ENCODE measurements around the gene ERICH3. TPM values are rescaled to one million over a fixed set of nuclear protein-coding genes. Genes with fewer than 3 reads are reported as not detected.
A peak's percentile ranks its signal among the peaks of the same experiment; 100 is the strongest.

Gene ERICH3, protein sequence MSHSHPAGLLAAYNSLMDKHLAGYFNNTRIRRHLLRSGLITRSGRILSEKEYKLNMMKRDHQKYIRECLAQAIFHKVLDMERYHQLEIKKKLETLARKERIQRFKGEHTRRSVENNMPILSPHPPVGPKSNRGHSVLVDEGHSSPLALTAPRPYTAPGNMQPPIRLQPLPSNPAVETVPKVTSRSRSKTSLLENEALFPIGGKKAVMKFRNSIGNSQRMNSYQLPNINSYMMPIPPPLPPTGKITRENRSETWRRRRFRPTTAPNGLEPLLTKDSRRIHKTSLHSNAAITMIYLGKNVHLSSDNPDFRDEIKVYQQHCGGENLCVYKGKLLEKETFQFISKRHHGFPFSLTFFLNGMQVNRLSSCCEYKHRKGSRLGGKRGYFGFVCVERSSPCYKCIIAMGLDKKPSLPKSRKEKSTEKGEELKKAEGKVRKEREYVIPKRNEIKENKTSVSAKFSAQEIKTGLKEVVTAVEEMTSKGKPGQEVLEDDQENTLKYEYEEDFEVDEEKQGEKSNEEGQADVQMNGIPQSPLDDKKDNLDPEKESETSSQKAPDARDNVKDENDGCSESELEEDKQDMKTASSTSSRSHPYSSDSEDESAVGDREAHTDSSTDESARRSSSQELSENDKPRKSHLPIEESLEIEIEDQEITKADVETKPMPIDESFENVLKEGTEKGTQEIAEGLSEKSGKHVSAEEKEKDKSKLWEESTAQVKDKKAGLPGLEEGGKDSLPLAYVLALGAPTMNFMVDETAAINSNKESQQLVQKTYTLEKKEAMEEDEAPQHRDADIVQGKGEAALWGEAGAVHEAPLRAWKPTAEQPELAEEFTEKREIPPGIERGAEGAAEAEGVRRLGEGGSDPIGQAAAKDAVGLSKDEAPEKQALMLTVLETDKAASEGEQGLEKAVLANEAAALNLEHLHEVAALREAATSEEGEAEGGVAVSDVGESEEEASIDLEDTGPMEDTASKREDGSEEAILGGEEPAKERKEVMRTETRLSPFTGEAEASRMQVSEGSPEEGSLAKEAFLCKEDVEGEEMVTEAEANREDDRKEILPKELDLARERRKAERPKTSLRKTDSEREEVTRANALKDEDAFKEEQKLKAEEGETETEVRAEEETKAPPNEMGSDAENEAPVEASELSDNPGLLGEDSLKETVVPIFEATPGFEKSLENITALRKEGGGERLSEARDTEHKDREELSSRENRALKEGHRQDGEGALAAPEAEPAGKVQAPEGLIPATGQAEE (N-terminal part only)
- not detected for polyA plus RNA-seq (2013, experiment 1 of 2; ENCODE audit: insufficient read length)
- polyA plus RNA-seq (2013, experiment 2 of 2; ENCODE audit: insufficient read length) = not detected

DNA sequence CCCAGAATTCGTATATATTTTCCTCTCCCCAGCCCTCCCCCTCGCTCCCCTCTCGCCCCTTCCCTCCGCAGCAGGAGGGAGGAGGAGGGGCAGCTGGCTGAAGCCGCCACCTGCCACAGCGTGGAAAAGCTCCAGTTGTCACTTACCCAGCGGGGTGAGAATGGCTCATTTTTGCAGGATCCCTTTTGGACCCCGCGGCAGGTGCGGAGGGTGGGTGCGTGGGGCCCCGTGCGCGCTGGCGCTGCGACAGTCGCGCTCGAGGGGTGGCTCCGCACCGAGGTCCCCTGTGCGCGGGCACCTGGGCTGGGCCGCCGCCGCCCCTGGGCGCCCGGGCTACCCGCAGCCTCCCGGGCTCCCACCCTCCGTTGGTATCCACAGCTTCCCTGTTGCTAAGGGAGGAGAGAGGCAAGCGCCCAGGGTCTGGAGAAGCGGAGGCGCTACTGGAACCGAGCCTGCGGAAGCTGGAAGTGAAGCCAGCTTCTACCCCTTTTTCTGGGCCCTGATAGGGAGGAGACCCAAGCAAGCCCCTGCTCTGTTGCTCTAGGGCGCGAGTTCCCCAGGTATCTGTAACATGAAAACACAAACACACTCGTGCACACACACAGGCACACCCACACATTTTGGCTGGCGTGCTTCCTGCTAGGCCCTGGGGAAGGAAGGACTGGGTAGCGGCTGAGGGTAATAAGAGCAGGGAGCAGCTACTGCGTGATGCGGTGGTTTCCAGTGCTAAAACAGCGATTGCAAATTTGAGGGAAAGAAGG lies at the start of gene ERICH3:
Gene ERICH3, minus strand, starts transcription at position 442 of the 761 bp plus-strand sequence. Its CDS starts 273 bp downstream, at position 169.
- DNase-seq = no peak

DNA sequence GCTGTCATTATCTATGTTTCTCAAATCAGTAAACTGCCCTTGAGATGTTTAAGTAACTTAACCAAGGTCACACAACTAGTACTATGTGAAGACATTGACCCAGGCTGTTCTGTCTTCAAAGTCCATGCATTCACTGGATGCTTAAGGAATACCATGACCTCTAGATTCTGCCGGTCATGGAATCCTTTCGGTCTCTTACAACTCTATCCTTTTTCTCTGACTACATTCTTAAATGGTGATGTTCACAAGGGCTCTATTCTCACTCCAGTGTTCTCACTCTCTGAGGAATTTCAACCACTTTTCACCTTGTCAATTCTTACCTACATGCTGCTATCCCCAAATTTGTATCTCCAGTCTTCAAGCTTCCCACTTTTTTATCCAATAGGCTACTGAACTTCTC lies 44.0 kb upstream of the ERICH3 start:
- DNase-seq = no peak

DNA sequence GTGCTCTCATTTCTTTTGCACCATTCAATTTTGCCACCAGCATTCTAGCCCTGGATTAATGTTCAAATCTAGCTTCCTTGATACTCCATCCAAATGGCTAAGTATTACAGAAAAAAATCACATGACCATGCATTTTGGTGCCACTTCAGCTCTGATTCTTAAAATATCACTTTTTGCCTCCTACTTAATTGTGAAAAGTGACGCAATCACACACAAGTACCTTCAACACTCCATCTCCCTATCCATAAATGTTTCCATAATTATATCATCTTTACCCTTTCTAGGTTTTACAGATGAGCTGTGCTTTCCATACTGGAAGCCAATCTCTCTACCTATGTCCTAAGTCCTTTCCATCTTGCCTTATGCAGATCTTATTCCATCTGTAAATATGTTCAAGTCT lies 43.2 kb upstream of the ERICH3 start:
- no peak for DNase-seq

DNA sequence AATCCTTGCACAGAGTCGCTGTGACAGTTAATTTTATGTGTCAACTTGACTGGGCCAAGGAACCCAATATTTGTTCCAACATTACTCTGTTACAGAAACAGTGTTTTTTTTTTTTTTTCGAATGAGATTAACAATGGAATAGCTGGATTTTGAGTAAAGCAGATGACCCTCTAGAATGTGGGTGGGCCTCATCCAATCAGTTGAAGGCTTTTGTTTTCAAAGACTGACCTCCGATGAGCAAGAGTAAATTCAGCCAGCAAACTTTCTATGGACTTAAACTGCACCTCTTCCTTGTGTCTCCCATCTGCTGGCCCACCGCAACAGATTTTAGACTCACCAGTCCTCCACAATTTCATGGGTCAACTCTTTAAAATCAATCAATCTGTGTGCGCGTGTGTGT lies 42.2 kb upstream of the ERICH3 start:
- DNase-seq = no peak

DNA sequence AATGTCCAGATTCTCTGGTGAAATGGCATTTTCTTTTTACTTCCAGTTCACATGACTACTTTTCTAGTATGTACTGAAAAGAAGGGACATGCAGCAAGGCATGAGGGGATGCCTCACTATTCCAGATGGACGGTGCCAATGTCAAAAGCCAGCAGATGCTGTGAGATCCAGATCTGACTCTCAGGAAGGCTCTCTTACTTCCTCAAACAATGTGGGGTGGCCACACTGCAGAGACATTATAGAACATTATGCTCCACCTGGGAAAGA lies 41.6 kb upstream of the ERICH3 start:
- DNase-seq = no peak

DNA sequence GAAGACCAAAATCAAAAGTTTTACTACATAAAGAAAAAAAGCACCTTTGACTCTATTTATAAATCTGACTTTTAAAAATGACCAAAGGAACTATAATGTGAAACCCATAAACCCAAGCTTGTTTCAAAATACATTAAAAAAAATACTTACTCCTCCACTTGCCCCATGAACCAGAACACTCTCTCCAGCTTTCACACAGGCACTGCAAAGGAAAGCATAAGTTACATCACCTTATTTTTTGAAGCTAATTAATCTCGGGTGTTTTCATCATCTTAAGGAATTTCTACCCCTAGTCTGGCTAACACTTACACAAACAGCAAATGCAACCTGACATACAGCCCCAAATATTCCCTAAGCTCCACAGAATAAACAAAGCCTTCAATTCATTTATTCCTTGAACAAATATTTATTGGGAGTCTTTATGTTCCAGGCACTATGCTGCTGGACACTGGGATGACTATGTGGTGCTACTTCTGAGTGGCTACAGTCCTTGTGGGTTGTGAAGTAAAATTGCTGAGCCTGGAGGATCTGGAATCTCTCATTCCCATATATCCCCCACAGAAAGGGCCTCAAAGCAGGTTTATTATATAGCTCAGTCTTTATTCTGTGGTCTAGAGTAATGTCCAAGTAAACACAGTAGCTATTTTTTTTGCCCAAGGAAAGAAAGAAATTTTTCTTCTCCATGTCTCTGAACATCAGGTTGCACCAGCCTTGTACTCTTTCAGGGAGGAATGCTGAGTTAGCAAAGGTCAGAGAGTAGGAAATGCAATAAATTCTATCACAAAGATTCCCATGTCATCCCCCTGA lies 41.0 kb upstream of the ERICH3 start:
- DNase-seq = no peak

DNA sequence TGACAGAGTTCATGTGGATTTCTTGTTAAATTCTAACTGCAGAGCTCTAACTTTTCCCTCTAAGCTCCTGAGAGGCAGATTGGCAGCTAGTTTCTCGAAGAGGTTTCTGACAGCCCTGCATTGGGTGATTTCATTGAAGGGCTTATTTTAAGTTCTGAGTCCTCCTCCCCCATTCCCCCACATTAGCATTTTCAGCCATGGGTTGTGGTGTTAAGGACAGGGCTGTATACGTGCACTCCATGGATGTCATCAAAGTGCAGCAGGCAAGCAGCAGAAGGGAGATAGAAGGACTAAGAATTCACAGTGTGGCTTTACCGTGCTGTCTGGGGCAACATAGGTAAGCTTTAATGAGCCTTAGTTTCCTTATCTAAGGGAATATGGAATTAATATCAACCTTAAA lies 40.3 kb upstream of the ERICH3 start:
- no peak for DNase-seq

DNA sequence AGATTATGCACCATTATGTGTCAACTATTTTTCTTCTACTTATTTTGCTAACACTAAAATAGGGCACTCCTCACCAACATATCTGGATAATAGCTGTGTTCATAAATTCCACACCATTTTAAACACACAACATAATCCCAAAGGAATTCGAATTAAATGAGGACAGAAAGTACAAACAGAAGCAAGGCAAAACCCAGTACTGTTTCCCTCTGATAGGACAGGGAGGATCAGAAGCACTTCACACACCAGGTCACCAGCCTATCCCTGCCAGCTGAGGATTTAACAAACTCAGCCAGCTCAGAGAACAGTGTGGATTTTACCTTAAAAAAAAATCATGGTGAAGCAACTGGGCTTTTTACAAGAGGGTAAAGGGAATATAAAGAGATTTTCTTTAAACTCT lies 39.3 kb upstream of the ERICH3 start:
- DNase-seq = no peak

DNA sequence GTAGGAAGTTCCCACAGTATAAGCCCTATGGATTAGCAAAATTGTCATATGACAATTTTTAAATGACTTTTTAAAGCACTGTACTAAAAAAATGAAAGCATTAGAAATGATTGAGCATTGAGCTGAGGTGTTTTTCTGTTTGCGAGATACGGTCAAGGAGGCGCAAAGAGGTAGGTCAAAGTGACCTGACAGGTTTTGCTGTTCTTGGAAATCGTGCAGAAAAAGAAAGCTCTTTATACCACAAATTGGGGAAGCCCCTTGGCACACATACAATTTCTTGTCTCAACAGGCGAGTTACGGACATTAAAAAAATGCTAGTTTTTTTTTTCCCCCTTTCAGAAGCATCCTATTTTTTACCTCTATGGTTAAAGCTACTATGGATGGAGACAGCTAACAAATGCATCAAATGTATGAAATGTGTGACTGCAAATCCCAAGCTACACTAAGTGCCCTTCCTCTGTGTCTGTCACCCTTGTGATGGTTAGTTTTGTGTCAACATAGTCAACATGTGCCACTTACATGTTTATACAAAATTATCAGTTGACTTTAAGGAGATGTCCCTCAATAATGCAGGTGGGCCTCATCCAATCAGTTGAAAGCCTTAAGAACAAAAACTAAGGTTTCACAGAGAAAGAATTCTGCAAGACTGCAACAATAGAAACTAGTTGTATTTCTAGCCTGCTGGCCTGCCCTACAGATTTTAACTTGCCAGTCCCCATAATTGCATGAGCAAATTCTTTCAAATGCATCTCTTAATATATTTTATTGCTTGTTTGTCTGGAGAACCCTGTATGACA lies 30.0 kb upstream of the ERICH3 start:
- no peak for DNase-seq

DNA sequence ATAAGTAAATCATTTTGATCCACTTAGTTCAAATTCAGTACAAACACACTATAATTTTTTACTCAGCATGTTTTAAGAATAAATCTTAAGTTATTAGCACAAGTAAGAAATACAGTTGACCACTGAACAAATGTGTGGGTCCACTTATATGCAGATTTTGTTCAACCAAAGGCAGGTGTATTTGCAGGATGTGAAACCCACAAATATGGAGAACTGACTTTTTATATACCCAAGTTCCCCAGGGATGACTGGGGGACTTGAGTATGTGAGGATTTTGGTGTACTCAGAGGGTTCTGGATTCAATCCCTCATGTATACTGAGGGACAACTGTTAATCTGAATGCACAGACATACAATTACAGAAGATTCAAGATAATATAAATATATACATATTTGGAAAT lies 25.7 kb upstream of the ERICH3 start:
- no peak for DNase-seq

DNA sequence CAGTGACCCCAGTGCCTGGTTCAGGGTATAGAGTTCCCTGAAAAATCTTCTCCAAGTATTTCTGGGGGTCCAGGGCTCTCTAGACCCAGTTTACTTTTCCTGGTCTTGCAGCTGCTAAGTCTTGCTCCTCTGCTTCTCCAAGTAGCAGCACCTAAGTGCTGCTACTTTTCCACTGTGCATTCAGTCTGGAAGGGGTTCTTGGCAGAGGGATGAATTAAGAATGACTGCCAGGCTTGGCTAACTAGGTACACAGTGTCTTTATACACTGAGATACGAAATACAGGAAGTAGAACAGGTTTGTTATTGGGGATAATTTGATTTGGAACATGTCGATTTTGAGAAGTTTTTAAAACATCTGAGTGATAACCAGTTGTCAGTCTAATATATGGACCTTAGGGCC lies 24.2 kb upstream of the ERICH3 start:
- no peak for DNase-seq

DNA sequence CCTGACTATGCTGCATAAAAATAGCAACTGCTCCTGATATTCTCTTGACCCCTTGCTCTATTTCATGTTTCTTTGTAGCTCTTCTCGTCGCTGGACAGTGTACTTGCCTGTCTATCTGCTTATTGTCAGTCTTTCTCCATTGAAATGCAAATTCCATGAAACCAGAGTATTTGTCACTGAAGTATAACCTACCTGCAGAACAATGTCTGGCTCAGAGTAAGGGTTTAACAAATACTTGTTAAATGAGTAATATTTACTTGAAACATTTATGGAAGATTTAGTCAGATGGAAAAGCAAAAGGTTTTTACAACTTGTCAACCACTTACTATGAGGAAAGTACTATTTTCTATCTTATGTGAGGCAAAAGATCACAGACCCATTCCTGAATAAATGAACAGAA lies 19.9 kb upstream of the ERICH3 start:
- no peak for DNase-seq

DNA sequence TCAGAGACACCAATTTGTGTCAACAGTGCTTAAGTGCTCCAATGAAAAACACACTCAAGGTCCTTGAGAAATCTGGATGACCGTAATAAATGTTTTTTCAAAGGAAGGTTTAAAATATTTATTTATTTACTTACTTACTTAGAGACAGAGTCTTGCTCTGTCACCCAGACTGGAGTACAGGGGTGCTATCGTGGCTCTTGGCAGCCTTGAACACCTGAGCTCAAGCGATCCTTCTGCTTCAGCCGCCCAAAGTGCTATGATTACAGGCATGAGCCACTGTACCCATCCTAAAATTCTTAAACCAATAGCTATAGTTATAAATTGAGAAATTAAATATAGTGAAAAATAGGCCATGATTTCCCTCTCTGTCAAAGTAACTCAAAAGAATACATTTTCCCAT lies 17.3 kb upstream of the ERICH3 start:
- DNase-seq = no peak

DNA sequence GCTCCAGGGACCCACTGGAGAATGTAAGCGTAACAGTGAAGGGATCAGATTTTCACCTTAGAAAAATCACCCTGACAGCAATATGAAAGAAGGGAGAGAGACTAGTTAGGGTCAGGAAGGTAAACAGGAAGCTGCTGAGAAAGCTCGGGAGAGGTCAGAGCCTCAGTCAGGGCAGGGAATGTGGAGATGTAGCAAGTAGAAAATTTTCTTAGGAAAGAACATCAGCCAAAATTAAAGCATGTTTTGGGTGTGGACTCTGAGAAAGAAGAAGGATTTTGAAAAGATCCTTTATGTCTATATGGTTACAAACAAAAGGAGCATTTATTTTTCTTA lies 16.7 kb upstream of the ERICH3 start:
- no peak for DNase-seq

DNA sequence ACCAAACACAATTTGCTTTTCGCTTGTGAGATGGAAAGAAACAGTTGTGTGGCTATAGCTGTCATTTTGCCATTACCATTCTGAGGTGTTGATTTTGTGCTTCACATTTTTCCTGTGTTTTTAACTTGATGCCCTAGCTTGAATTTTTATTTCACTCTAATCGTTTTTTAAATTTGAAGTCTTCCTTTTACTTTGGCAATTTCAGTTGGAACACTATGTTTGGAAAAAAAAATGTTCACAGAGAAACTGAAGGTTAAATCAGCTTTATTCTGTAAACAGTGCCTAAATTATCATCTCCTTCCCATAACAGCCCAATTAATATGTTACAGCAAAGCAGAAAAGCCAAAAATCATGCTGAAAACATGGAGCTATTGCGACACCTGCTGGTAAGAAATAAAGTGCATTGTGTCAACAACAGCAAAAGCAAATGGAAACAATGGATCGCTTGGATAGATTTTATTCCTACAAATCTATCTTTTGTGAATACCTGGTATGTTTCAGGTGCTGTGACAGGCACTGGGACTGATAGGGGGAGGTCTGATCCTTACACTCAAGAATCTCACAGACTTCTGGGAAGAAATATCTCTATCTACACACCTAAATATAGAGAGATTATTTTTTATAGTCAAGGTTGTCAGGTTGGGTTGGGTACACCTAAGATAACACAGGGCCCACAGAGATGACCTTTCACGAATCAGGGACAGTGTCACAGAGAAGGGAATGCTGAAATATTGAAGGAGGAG lies 16.2 kb upstream of the ERICH3 start:
- DNase-seq = peak; percentile 53

DNA sequence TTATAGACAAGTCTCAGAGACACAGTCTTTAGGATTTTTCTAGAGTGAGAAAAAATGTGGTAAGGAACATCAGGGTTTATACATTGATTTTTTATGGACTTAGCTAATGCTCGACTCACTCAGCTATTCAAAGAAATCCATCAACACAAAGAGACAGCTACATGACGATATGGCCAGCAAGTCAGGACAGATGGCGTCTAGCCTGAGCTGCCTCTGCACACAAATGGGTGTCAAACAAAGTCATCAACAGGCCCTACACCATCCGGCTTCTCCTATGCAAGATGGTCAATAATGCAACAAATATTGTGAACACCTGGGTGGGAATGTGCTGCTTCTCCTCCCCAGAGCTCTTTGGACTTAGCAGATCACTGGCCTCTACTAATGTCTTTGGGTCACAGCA lies 13.3 kb upstream of the ERICH3 start:
- no peak for DNase-seq

DNA sequence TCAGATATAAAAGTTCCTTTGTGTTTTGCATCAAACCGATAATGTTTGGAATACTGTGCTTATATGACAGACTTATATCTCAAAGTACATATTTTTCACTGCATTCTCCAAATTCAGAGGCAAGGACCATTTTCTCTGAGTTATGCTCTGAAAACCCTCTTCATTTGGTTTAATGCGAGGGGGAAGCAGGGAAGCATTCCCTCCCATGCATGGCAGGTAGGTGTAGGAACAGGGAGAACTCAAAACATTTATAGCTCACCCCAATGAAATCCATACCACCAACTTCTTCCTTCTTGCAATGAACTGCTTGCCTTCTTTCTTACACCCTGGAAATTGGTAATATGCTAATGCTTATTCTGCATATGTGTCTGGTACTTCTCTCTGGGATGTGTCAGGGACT lies 10.7 kb upstream of the ERICH3 start:
- no peak for DNase-seq

DNA sequence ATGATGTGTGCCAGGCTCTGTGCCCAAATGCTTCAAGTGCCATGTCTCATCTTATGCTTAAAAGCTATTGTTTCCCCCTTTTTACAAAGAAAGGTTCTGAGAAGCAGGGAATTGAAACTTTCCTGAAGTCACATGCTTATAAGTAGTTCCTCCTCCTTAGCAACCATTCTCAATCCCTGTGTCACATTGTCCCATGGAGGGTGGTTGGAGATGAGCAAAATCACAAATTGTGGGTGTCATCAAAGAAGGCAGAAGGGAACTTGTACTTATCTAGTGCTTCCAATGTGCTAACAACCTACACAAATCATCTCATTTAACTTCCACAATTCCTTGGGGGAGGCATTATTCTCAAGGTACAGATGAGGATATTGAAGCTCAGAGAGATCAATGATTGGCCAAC lies 10.1 kb upstream of the ERICH3 start:
- no peak for DNase-seq

DNA sequence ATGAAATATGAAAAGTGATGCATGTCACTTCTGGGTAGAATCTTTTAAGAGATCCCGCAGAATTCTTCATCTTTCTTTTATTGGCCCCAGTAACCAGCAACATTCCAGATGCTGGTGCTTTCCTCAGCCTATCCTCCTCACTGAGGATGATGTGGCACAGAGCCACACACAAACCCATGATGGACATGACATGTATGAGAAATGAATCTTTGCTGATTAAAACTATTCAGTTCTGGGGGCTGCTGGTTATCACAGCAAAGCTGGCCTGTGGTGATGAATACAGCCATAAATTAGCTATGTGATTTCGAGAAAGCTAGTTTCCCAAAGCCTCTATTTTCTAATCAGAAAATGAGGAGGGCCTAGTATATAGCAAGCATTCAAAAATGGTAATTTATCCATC lies 8.3 kb upstream of the ERICH3 start:
- DNase-seq = no peak

DNA sequence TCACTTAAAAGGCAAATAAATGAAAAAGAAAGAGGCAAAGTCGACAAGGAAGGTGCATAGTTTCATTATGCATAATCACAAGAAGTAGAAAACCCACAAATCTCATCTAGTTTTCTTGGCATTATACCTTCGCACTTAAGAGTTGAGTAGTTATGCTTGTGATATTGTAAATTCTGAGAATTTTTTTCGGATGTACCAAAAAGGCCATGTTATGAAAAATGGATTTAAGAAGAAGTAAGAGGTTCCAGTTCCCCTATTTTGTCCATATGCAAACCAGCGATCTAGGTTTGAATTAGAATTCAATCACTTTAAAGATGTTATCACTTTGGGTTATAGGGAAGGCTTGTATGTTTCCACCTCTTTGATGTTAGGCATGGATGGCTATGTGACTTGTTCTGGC lies 7.9 kb upstream of the ERICH3 start:
- DNase-seq = no peak

Data from fibroblast of skin of back (primary cell).